NCI-H2196 treated with DMSO at 0.1 percent for 48 hours (cell line): ENCODE measurements around the gene DZIP3.
"Not testable (repeated sequence)": the region's sequence is repeated elsewhere in the genome, so short reads cannot be mapped to it uniquely, and the experiment has no call there.

Source experiments
- DNase-seq: peaks from one replicate; lab custom pipeline; 2025; ENCODE audit not compliant: unreplicated experiment; lab: John Stamatoyannopoulos, UW

DZIP3 gene

DNA sequence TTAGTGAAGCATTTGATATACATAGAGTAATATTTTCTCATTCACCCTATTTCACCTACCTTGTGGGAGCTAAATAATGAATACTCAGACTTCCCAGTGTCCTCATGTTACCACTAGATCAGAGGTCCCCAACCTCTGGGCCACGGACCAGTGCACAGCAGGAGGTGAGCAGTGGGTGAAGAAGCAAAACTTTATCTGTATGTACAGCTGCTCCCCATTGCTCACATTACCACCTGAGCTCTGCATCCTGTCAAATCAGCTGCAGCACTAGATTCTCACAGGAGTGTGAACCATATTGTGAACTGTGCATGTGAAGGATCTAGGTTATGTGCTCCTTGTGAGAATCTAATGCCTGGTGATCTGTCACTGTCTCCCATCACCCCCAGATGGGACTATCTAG, 88.3 kb downstream of the DZIP3 start:
- DNase-seq, result no peak

DNA sequence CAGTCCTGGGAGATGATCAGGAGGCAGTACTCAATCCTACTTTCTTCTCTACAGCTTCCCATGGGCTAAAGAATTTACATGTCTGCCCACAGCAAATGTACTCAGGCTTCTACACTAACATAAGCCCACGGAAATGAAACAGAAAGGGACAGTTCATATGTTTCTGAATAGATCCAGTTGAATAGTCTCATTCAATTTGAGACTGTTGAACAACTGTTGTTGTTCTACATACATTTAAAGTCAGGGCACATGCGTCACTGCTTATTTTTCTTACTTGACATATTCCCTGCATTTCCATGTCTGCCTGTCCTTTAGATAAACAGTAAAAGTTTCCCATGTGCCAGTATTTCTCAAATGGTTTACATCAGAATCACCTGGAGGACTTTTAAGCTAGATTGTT, 102.8 kb downstream of the DZIP3 start:
- not testable (repeated sequence) for DNase-seq

DNA sequence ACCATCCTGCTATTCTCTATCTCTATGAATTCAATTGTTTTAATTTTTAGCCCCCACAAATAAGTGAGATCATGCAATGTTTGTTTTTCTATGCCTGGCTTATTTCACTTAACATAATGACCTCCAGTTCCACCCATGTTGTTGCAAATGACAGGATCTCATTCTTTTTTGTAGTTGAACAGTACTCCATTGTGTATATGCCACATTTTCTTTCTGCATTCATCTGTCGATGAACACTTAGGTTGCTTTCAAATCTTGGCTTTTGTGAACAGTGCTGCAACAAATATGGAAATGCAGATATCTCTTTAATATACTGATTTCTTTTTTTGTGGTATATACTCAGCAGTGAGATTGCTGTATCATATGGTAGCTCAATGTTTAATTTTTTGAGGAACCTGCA, 108.9 kb downstream of the DZIP3 start:
- no peak for DNase-seq

DNA sequence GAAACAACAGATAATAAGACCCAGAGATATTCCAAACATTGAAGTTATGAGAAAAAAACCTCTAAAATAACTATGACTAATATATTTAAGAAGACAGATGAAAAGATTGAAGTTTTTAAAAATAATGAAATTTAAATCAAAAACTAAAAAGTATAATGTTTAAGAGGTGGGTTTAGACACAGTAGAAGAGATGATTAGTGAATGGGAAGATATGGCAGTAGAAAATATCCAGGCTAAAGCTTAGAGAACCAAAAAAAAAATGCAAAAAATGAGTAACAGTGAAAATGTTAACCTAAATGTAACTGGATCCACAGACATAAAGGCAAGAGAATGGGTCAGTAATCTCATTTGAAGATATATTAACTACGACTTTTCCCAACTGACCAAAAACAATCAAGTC, 115.5 kb downstream of the DZIP3 start:
- no peak for DNase-seq

DNA sequence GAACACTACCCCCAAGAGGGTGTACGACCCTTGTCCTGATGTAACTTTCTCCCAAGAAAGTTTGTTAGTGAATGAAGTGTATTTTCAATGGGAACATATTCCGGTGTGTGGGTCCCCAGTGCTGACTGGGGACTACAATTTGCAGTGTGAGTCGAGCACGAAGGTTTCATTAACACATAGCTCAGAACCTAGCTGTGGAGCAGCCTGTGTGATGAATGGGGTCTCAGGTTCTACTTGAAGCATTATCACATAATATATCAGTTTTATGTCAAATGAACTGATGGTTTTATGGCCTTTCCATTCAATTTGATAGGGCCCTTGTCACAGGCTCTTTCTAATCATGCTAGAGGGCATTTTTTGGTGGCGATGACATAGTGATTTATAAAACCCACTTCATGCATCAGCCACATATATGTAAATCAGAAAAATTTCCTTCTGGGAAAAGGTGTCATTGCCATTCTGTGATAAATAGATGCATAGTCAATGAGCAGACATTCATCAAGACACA, 123.5 kb downstream of the DZIP3 start:
- DNase-seq, result no peak

DNA sequence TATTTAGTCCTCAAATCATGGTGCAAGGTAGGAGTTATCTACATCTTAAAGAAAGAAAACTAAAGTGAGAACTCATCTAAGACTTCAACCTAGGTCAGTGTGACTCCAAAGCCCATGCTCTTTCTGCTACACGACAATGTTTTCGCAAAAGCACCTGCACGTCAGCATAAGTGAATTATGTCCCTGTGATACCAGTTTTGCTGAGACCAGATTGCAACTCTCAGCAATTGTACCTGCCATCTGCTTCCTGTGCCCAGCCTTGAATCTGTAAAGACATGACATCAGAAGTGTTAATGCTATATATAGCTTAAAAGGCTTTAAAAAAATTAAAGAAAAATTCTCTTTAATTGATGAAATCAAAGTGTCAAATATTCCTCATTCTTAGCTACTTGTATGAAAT, 124.3 kb downstream of the DZIP3 start:
- no peak for DNase-seq

DNA sequence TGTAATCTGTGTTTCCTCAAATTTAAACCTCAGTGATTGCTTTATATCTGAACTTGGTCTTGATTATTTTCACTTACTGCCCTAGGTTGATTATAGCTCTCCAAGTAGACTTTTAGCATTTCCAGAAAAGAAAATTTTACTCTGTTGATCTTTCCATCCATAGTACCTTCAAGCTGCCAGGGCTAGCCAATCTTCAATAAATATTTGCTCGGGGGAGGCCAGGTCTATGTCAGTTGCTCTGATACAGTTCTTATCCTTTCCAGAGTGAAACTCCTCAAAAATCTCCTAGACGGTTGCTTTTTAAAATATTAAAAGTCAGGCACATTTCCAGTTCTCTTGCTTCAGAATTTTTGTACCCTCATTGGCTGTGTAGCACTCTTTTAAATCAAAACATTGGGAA, 128.9 kb downstream of the DZIP3 start:
- DNase-seq, result no peak

DNA sequence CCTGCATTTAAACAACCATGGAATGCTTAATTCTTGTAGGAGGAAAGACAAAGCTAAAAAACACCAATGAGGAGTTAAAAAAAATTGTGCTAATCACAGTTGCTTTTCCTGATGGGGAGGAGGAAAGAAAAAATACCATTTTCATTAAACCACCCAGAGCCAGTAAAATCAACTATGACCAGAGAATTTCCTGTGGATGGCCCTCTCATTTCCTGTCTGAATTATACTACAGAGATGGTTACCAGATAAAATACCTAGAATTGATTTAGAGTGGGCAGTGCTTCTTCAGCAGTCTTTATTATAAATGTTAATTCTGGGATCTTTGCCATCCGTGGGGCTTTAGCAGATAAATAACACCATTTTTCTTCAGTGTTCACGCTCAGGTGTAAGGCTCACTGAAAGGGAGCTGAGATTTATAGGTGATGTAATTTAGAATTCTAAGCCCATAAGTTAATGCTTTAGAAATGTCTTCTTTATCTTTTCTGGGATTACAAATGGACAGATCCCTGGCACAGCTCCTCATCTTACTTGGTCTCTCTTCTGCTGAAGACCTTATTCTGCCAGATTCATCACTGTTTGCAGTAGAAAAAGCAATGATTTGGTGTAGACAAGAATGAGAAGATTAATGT, 129.8 kb downstream of the DZIP3 start:
- no peak for DNase-seq

DNA sequence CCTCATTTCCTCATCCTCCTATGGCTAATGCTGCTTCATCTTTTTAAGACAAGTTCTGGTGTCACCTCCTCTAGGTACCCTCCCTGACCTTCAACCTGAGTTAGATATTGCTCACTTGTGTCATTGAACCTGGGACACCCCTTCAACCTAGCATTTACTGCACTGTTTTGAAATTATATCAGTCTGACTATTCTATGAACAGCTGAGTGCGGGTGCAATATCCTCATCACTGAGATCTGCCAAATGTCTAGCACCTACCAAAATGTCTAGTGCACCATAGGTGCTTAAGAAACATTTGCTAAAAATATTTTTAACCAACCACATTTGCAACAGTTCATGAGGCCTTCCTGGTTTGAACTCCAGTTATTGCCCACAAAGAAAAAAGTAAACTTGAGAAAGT, 133.2 kb downstream of the DZIP3 start:
- no peak for DNase-seq

DNA sequence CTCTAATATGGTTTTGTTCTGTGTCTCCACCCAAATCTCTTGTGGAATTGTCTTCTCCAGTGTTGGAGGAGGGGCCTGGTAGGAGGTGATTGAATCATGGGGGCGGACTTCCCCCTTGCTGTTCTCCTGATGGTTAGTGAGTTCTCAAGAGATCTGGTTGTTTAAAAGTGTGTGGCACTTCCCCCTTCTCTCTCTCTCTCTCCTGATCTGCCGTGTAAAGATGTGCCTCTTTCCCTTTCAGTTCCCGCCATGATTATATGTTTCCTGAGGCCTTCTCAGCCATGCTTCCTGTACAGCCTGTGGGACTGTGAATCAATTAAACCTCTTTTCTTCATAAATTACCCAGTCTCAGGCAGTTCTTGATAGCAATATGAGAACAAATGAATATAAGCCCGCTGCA, 134.6 kb downstream of the DZIP3 start:
- no peak for DNase-seq

DNA sequence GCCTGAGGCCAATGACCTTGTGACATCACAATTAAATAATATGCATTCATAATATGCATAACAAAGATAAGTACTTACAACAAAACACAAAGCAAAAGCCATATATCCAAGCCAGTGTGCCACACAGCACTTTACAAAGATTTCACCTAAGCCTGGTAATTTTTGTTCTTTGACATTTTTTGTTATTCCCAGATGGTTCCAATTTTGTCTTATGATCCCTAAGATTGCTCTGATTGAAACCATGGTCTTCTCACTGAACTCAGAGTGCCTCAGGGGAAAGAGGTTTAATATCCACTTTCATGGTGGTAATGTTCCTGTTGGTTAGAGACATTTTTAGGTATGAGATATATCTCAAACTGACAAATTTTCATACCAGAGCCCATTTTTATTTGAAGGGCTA, 138.6 kb downstream of the DZIP3 start:
- DNase-seq, result no peak

DNA sequence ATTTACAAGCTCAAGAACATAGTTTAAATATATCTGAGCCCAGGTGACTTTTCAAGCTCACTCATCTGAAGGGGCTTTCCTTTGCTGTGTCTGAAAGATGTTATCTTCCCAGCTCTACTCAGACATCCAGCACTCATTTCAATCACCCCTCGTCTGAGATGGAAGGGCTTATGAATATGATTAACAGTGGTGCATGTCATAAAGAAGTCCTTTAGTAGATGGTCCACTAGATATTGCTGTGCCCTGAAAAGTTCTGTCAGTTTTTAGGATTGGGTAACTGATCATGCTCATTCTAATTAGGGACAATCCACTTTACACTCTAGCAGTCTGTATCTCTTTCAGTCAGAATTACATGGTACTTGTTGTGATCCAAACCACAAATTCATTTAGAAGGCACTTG, 139.4 kb downstream of the DZIP3 start:
- no peak for DNase-seq

DNA sequence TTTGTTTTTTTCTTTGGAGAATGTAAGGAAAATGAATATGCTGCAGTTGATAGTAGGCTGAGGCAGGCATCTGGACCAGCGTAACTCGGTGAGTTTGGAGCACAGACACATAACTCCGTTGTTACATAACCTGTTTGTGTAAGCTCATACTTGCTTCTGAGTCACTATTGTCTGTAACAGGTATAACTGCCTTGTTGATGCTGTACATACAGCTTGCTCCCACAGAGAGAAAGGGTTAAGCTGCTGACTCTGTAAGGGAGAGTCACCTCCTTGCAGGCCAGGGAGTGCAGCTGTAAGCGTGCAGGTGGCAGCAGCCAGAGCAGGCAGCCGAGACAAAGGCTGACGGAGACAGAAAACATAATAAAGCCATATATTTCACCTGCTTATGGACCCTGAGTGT, 147.3 kb downstream of the DZIP3 start:
- no peak for DNase-seq

DNA sequence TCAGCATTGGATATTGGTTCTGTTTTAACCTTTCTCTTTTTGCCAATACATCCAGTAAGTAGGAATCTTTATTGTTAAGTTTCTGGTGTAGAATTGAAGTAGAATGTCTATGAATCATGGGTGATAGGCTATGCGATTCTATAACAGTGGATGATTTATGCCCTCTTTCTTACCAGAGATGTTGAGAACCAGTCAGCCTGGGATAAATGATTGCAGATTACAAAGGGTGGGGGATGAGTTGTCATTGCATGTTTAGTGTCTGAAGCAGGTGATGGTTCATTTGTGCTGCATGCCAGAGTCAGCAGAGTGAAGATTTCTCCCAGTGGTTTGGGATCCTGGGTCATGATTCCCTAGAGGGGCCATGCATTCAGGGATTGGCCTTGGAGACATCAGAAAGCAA, 153.4 kb downstream of the DZIP3 start:
- DNase-seq, result no peak
